Amniotic stem cell (primary cell): ENCODE results near the gene FIBIN.
"Not testable (repeated sequence)": the region's sequence is repeated elsewhere in the genome, so short reads cannot be mapped to it uniquely, and the experiment has no call there.

Experiments used
- DNase-seq: peaks from one replicate; lab custom pipeline; 2025; lab: John Stamatoyannopoulos, UW

FIBIN gene

DNA sequence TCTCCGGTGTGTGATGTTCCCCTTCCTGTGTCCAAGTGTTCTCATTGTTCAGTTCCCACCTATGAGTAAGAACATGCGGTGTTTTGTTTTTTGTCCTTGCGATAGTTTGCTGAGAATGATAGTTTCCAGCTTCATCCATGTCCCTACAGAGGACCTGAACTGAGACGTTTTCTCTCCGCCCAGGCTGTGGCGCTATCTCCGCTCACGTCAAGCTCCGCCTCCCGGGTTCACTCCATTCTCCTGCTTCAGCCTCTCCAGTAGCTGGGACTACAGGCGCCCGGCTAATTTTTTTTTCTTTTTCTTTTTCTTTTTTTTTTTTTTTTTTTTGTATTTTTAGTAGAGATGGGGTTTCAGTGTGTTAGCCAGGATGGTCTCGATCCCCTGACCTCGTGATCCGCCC lies 16.7 kb upstream of the FIBIN start:
- DNase-seq: not testable (repeated sequence)

DNA sequence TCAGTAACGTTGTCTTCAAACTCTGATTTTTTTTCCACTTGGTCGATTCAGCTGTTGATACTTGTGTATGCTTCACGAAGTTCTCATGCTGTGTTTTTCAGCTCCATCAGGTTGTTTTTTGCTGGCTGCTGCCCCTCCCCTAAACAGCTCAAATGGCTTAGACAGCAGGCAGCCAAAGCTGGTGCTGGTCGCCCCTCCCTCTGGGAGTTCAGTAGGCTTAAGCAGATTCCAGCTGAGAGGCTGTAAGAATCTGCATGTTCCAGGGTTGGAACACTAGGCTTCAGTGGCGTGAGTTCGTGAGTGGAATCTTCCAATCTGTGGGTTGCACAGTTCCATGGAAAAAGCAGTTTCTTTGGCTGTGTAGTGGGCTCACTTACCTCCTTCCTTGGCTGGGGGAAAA lies 10.3 kb upstream of the FIBIN start:
- no peak for DNase-seq

GRCh38 chr11:26985470-26985869 lies 8.4 kb upstream of the FIBIN start:
- no peak for DNase-seq

DNA sequence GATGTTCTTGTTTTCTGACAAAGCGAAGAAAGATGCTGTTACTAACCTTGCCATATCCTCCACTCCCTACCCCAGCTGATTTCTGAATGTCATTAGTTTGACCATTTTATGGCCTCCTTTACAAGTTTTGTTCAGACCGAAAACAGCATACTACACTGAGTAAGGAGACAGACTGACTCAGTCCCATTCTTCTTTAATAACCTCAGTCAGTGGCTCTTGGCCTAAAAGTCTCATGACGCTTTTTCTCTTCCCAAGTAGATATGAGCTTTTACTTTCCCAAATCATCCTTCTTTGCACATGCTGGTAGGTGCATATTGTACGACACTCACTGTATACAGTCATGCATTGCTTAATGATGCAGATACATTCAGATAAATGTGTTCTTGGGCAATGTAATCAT lies 8.0 kb upstream of the FIBIN start:
- no peak for DNase-seq

GRCh38 chr11:26987272-26987671 lies 6.6 kb upstream of the FIBIN start:
- DNase-seq: no peak

DNA sequence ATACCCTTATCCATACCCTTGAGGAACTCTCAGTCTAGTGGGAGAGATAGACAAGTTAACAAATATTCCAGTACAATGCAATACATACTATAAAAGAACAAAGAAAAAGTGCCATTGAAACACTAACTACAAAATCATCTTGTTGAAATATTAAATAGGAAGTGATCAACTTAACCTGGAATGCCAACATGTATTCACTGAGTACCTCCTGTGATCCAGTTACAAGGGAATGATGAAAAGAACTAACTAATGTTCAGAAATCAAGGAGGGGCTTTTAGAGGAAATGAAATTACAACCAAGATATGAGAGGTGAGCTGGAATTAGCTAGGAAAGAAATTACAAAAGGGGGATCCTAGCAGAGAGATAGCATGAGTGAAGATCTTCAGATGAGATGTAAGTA lies 6.2 kb upstream of the FIBIN start:
- no peak for DNase-seq

DNA sequence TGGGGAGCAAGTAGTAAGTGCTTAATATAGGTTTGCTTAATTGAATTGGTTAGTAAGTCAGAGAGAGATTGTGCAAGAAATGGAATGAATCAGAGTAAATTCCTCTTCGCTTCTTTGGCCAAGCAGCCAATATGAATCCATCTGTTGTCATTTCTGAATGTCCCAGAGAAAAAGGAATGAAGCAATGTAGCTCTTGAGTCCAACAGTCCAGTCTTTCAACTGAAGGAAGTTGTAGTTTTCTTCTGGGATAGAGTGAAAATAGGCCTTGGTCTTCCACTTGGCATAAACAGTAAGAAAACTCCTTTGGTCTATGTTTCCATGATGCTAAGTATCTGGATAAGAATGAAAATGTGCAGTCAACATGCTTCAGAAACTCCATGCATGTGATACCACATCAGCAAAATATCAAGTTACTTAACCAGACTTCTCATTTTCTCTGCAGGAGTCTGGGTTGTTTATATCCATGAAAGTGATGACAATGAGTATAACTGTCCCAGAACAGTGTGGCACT lies 1.8 kb upstream of the FIBIN start:
- no peak for DNase-seq

DNA sequence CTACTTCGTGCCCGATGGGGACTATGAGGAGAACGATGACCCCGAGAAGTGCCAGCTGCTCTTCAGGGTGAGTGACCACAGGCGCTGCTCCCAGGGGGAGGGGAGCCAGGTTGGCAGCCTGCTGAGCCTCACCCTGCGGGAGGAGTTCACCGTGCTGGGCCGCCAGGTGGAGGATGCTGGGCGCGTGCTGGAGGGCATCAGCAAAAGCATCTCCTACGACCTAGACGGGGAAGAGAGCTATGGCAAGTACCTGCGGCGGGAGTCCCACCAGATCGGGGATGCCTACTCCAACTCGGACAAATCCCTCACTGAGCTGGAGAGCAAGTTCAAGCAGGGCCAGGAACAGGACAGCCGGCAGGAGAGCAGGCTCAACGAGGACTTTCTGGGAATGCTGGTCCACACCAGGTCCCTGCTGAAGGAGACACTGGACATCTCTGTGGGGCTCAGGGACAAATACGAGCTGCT lies 751 bp downstream of the FIBIN start:
- DNase-seq: no peak

- DNase-seq: no peak
These were observed 2.0 kb downstream of the FIBIN start for GRCh38 chr11:26995701-26996460.

- no peak for DNase-seq
These were observed 3.5 kb downstream of the FIBIN start for GRCh38 chr11:26997378-26997777.

DNA sequence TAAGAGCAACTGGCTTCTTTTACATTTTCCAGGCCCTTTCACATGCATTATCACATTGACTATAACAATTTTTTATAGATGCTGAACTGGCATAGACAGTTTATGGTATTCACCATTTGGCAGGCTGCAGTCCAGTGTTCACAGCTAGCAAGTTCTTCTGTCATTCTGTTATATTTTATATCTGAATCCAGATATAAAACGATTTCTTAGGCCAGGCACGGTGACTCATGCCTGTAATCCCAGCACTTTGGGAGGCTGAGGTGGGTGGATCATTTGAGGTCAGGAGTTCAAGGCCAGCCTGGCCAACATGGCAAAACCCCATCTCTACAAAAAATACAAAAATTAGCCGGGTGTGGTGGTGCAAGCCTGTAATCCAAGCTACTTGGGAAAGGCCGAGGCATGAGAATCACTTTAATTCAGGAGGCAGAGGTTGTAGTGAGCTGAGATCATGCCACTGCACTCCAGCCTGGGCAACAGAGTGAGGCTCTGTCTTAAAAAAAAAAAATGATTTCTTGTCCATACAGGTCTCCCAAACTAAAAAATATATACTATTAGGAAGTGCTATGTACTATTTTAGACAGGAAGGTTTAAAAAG lies 7.3 kb downstream of the FIBIN start:
- not testable (repeated sequence) for DNase-seq

- DNase-seq: no peak
These were observed 8.5 kb downstream of the FIBIN start for GRCh38 chr11:27002431-27002830.

- no peak for DNase-seq
These were observed 8.9 kb downstream of the FIBIN start for GRCh38 chr11:27002838-27003237.

- no peak for DNase-seq
These were observed 10.2 kb downstream of the FIBIN start for GRCh38 chr11:27004103-27004502.

- DNase-seq: no peak
These were observed 15.1 kb downstream of the FIBIN start for GRCh38 chr11:27008811-27009535.

GRCh38 chr11:27011560-27012233 lies 17.8 kb downstream of the FIBIN start:
- DNase-seq: no peak

- DNase-seq: no peak
These were observed 18.5 kb downstream of the FIBIN start for GRCh38 chr11:27012234-27012921.

- no peak for DNase-seq
These were observed 20.0 kb downstream of the FIBIN start for GRCh38 chr11:27013781-27014361.

DNA sequence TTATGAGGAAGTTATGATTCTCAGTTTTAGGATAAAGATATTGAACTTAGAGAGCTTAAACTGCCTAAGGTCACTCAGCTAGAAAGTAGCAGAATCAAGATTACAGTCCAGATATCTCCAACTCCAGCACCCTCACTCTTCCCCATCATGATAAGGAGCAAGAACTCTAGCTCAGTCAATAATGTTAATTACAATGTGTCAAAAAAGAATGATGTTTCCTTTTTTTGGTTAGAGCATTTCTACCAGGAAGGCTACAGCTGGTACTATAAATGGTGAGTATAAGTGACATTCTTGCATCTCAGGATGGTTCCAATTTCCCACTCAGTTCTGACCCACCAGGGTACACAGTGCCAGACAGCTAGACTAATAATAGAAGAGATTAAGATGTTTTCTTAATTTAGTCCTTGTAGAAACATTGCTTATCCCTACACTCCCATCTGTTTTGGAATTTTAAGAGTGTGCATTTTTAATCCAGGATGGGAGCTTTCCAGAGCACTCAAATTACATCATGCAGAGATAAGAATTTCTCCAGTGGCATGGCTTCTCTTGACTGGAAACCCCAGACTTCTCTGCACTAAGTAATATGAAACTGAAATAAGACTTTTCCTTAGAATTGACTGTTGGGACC lies 25.1 kb downstream of the FIBIN start:
- DNase-seq: no peak

- DNase-seq: no peak
These were observed 26.8 kb downstream of the FIBIN start for GRCh38 chr11:27020751-27021150.
